HG03520 (cell line): ENCODE measurements around the gene FOXP4.

Experiments used
- ATAC-seq: cut with Tn5 transposase; IDR thresholded peaks from one replicate; pipeline ENCODE4 v1.9.1; 2021; ENCODE audit warnings: mild to moderate bottlenecking, moderate library complexity; ENCODE audit not compliant: unreplicated experiment

The FOXP4 gene

DNA sequence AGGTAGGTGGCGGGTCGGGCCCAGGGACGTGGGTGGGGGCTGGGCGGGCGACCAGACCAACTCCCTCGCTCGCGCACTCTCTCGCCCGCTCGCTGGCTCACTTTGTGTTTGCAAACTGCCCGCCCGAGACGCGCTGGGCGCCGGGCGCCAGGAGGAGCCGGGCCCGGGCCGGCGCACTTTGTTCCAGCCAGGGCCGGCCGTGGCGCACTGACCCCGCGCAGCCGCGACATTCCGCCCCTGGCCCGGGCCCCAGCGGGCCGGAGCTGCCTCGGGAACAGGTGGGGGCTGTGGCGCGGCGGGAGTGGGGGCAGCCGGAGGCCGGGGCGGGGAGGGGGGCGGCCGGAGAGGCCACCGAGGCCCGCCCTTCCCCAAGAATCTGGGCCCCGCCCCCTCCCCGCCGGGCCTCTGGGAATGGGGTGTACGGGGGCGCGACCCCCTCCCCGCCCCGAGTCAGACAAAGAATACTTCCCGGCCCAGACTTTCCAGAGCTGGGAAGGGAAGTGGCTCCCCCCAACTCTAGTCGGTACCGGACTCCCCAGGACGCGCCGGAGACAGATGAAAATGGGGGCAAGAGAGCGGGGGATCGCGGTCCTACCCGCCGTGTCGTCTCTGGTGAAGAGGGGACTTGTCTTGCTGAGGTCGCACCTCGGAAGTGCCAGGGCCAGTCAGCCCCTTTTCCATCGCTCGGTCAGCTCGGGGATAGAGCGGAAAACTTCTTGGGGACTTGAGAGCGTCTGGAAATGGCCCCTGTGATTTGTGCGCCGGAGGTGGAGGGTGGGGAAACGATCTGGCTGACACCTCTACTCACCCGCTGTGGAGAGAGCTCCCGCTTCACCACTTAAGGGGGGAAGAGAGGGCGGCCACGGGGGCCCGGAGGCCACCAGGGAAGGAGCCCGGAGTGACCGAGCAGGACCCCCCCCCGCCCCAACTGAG, 951 bp downstream of the FOXP4 start:
- ATAC-seq = peak; percentile 18

DNA sequence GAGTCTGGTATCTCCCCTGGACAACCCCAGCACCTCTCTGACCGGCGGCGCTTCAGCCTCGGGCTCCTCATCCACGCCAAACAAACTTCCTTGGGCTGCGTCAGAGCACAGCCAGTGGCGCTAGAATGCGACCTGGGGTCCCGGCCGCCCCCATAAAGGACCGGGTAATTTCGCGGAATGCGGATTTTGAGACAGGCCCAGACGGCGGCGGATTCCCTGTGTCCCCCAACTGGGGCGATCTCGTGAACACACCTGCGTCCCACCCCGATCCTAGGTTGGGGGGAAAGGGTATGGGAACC, 1.6 kb downstream of the FOXP4 start:
- no peak for ATAC-seq

DNA sequence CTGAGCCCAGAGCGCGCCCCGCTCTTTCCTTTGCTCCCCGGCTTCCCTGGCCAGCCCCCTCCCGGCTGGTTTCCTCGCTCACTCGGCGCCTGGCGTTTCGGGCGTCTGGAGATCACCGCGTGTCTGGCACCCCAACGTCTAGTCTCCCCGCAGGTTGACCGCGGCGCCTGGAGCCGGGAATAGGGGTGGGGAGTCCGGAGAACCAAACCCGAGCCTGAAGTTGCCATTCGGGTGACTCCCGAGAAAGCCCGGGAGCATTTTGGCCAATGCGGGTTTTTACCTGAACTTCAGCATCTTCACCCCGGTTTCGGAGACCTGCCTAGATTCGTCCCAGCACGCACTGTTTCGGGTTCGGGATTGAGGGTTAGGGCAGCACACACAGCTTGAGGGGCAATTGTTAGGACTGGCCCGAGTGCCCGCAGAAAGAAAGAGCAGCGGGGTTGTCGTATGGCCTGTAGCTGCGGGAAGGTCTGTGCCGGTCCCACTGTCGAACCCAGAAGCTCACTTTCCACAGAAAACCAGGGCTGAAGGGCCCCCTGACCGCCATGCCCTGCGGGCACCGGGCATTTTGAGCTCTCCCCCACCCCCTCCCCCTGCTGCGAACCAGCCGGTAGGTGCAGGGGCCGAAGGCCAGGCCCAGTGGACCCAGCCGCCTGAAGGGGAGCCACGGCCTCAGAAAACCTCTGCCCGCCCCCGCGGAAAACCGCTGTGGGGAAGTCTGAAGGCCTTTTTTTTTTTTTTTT, 2.1 kb downstream of the FOXP4 start:
- ATAC-seq = no peak

DNA sequence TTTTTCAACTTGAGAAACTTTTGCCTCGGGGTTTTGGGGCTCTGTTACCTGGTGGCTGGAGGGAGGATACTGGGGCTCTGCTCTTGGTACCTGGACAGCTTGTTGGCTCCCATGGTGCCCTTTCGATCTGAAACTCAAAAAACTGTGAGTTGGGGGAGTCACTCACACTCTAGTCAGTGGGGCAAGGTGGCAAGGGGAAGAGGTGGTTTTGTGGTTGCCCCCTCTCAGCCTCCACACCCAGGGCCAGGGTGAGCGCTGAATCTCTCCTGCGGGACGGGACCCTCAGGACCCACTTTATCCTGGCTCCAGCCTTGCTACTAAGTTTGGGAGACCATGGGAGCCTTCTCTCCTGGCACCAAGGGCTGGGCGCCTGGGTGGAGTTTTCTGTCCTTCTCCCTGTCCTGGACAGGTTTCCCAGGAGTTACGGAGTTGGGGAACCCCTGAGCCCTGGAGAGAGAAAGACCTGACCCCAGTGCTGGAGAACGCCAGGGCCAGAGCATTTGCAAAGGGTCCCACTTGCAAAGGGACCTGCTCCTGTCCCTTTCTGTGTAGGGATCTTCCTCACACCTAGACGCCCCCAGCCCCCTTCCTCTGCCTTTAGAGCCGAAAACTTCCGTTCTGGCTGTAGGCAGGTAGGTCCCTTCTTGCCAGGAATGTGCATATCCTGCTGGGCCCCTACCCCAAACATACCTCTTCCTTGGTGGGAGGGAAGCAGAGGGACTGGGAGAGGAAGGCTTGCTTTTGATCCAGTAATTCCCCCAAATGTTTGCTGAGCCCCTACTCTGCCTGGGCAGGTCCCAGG, 2.9 kb downstream of the FOXP4 start:
- ATAC-seq = no peak

DNA sequence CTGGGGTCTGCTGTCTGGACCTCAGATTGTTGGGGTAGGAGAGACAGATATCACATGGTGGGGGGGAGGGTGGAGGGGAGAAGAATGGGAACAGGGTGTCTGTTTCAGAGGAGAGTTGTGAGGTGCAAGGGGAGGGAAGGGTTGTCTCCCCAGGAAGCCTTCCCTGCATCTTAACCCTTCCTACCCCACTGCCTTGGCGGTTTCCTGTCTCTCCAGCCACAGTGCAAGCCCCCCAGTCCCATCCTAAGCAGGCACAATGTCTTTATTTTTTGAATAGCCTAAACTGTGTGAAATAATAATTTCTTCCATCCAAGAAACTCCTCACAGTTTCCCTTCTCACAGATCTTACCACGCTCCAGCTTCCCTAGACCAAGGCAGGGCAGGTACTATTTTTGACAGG, 3.5 kb downstream of the FOXP4 start:
- no peak for ATAC-seq

DNA sequence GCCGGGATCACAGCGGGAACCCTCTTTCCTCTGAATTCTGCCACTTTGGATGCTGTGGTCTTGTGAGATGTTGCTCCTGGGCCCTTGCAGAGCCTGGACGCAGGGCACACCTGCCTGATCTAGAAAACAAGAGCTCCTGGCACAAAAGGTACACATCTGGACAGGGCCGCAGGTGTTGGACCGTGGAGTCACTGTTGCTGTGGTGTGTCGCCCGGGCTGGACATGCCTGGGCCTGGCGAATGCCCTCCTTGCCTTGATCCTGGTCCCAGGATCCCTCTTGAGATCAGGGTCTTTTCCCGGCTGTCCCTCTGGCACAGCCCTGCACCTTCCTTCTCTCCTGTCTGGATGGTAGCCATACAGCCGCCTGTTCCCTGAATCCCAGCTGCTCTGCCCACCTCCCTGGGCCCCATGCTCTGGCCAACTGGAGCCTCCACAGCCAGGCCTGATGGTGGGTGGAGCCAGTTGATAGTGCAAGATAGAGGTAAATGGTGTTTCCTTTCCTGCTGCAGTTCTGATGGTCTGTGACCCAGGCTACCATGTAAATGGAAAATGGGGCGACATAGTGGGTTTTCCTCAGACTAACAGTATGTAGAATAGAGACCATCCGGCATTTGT, 5.0 kb downstream of the FOXP4 start:
- no peak for ATAC-seq

DNA sequence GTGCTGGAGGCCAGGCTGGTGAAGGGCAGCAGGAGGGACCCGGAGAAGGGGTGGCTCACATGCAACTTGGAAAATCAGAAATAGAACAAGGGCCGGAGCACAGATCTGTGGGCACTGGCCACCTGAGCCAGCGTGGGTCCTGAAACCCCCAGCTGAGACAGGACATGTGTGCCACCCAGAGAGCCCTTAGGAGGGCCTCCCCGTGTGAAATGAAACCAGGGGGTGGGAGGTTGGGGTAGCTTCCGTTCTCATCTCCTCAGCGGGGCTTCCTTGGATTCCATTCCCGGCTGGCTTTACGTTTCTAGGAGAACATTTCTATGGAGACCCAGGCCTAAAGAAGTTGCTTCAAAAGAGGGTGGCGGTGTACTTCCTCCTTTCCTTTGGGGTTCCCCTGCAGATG, 5.7 kb downstream of the FOXP4 start:
- ATAC-seq = no peak

DNA sequence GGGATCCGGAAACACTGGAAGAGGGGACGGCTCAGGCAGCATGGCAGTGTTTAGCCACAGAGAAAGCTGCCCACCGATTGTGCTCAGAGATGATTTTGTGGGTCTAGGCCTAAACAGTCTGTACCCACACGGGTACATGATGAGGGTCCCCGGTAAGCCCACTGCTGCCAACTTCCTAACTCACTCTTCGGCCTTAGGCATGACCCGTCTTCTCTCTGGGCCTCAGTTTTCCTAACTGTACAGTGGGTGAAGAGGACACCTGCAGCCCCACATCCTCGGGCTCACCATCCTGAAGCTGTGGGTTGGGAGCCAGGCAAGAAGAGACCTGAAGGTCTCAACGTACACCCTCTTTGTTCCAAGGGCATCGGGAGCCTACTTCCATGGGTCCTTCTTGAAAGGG, 6.5 kb downstream of the FOXP4 start:
- ATAC-seq = no peak

DNA sequence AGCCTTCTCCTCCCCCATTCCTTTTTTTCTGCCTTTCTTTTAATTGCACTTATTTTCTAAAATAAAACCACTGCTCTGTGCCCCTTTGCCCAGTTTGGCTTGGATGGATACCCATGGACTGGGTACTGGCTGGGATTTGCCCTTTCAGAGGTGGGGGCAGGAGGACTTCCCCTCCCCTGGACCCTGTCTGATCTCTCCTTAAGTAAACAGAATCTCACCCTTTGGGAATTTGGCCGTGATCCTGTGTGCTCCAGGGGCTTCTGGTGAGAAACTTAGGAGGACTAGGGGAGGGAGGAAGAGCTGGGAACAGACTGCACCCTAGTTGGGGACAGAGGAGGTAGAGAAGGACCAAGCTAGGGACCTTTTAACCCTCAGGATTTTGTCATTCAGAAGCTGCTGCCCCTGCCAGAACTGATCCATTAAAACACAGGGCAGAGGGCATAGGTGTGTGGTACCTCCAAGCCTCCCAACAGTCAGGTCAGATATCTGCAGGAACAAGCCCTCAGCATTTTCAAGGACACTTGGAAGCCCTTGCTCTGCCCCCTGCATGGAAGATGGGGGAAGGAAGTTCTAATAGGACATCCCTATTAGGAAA, 7.3 kb downstream of the FOXP4 start:
- no peak for ATAC-seq

DNA sequence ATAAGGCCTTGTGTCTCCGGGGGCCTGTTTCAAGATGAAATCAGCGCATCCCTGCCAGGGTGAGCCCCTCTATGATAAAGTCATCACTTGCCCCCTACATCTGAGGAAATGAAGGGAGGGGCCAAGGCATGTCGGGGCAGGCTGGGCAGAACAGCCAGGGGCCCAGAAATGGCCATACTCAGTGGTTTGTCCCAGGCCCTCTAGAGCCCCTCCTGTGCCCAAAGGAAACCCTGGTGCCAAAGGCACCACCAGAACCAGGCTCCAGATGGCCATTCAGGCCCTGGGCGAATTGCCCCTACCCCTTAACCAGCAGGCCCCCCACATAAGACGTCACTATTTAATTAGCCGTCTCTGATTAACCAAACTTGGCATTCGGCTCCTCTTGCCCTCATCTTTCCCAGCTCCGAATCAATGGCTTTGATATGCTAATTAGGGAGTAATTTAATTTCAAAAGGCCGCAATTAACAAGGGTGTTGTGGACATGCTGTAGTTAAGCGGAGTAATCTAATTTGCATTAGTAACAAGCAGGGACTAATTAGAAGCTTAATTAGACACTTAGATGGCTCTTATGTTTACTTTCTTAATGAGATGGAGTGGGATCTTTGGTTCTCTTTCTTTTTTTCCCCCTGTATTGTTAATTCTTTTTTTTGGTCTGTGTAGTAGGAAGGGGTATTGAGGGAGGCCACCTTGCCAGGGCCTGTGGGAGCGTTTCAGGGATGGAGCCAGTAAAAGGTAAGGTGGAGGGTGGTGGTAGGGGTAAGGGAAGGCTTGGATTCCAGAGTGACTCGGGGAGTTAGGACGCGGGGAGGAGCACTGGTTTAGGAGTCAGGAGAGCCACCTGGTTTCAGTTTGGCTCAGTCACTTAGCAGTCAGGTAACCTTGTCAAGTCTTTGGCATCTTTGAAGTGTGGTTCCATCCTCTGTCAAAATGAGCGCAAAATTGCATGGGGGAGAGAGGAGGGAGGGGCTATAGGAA, 9.4 kb downstream of the FOXP4 start:
- no peak for ATAC-seq

DNA sequence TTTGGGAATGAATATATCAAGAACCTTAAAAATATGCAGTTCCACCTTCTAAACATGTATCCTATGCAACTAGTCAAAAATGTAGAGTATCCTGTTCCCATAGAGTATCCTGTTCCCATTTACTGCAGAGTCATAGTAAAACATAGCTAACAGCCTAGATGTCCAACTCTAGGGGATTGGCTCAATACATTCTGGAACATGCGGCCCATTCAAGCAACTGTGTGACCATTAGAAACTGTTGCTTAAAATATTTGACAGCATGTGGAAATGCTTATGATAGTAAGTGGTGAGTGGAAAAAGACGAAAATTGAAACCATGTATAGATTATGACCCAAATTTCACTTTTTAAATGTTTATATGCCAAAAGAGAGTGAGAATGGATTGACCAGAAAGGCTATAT, 11.2 kb downstream of the FOXP4 start:
- ATAC-seq = no peak

DNA sequence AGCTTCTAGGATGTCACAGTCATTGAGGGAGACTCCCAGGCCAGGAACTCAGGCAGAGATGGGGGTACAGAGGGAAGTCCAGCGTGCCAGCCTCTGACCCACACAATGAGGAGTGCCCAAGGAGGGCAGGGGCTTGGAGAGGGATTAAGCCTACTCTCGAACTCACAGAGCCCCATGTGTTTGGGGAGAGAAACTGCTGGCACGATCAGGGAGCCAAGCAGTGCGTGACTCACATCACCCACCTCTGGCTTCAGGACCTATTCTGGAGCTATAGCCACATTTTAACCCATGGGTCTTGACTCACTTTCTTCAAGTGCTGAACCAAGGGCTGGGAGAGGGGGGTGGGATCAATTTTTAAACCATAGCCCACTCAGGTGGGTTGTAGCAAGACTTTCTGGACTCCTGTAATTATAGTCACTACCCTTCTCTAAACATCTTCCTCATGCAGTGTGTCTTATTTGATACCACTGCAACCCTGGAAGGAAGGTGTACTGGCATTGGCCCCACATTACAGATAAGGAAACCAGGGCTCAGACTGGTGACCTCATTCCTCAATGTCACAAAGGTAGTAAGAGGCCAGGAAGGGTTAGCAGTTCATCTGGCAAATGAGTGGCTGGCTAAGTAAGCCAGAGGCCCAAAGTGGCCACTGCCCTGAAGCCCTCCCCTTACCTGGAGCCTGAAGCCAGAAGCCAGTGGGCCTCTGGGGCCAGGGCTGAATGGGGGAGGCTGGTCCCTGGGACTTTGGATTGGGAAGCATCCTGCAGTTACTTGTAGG, 12.0 kb downstream of the FOXP4 start:
- no peak for ATAC-seq

DNA sequence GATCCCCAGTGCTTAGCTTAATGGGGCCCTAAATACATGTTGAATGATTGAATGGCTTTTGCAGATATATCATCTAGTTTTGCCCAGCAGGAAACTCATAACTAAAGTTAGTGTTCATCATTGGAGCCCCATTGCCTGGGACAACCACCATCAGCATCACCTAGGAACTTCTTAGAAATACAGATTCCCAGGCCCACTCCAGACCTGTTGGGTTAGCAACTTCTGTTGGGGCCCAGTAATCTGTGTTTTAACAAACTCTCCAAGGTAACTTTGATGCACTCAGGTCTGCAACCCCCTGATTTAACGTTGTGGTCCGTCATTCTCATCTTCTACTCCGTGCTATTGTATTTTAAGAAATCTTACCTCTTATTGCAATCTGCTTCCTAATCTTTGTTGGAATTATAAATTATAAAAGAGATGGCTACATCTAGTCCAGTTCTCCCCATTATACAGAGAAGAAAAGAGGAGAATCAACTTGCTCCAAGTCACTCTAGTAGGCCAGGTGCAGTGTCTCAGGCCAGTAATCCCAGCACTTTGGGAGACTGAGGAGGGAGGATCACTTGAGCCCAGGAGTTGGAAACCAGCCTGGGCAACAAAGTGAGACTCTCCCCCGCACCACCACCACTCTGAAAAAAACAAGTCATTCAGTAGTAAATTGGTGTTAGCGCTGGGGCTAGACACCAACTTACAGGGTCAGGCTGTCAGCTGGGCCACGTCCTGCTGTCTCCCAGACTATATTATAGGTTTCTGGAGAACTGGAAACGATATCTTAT, 13.7 kb downstream of the FOXP4 start:
- no peak for ATAC-seq

DNA sequence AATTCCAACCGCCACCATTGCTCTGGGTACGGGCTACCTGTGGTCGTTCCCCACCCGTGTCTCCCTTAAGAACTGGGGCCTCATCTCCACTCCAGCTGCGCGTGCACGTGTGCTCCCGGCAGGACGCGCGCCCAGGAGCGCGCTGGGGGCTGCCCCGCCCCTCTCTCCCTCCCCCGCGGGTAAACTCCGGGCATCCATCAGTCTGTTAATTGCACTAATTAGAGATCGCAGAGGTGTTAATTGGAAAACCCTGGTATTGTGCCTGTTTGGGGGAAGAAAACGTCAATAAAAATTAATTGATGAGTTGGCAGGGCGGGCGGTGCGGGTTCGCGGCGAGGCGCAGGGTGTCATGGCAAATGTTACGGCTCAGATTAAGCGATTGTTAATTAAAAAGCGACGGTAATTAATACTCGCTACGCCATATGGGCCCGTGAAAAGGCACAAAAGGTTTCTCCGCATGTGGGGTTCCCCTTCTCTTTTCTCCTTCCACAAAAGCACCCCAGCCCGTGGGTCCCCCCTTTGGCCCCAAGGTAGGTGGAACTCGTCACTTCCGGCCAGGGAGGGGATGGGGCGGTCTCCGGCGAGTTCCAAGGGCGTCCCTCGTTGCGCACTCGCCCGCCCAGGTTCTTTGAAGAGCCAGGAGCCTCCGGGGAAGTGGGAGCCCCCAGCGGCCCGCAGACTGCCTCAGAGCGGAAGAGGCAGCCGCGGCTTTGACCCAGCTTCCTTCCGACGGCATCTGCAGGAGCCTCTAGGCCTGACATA, 14.4 kb downstream of the FOXP4 start:
- no peak for ATAC-seq

DNA sequence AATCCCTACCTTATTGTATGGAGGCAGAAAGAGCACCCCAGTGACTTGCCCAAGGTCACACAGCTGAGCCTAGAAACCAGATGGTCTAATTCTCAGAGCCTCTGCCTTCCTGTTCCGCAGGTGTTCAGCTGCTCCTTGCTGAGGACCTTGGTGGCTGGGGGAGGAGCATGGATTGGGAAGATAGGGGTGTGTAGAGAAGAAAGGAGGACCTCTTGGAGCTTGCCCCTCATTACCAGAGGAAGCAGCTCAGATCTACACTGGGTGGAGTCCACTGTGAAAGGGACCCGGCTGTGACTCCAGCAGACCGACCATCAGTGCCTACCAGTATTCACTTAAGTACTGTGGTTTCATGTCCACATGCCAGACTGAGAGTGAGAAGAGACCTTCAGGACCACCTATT, 15.2 kb downstream of the FOXP4 start:
- no peak for ATAC-seq

DNA sequence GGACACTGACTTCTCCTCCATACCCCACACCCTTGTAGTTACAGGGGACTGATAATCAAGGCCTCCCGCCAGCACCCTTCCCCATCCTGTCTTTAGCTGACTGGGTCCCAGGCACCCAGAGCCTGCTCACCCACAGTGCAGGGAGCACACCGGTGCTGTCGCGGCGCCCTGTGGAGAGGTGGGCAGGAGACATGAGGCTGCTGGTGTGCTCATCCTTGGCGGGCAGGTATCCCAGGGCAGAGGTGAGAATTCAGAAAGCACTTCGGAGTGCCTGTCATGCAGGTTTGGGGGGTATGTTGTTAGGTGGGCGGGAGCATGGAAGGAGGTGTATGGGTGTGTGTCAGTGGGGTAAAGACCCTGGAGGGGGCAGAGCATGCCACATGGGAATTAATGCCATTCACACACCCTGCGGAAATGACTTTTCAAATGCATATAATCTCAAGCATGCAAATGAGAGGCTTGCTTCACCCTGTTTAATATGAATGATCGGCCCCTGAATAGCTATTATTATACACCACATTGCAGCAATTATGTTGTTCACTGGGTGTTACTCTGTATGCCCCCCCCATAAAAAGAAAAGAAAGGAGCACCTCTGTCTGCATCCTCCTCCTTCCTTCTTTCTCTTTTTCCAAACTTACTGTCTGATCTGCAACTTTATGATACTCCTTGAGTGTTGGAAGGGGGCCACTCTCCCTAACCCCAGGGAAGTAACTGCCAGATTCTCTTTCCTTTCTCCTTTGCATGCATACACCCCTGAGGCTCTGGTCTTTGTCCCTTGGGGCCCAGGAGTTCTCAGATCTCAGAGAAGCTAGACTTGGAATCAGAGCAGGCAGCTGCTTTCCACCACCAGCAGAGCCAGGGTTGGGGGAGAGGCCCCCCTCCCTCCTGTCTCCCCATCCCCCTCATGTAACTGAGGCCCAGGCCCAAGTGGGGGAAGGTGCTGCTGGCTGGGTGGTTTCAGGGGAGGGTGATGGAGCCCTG, 16.0 kb downstream of the FOXP4 start:
- ATAC-seq = no peak
